OCI-LY7 (cell line): ENCODE results near the gene ABCC10. TPM values are rescaled to one million over a fixed set of nuclear protein-coding genes. Genes with fewer than 3 reads are reported as not detected.

Experiments used
- BruUV-seq: library from RNA; stranded (reverse); fragments of 400-500 nt; replicated peaks from 2 replicates; lab custom pipeline; 2021; lab: Mats Ljungman, UMichigan
- CTCF ChIA-PET: fragments of 300-600 bp; sonication (Branson Sonifier 250); formaldehyde crosslinking; loops from one replicate; lab custom pipeline; 2022; ENCODE audit warnings: antibody characterized with exemption; ENCODE audit not compliant: unreplicated experiment; lab: Charles Lee
- POLR2A ChIA-PET: fragments of 300-600 bp; sonication (Branson Sonifier 250); formaldehyde crosslinking; loops from one replicate; lab custom pipeline; 2022; ENCODE audit warnings: antibody characterized with exemption; lab: Charles Lee
- DNase-seq: peaks from one replicate; pipeline ENCODE4 v3.0.0-alpha.2; 2015; ENCODE audit warnings: low spot score
- H2AFZ ChIP-seq: fragments of 200-600 bp; sonication (generic), shearing (Covaris generic); 2 replicates; pipeline ENCODE4 v1.6.1; 2014; ENCODE audit warnings: mild to moderate bottlenecking, antibody characterized with exemption, low read length, moderate library complexity
- H3K27ac ChIP-seq: fragments of 200-600 bp; sonication (generic); 2 replicates; pipeline ENCODE4 v1.5.1; 2014; ENCODE audit warnings: mixed run types, low read depth, mild to moderate bottlenecking, moderate library complexity, low read length, inconsistent platforms; ENCODE audit not compliant: poor library complexity, severe bottlenecking
- H3K36me3 ChIP-seq: fragments of 200-600 bp; sonication (generic); 2 replicates; pipeline ENCODE4 v1.6.1; 2014; ENCODE audit warnings: mild to moderate bottlenecking, antibody characterized with exemption, low read length, moderate library complexity, mixed read lengths; ENCODE audit not compliant: insufficient read depth
- H3K4me1 ChIP-seq: fragments of 200-600 bp; sonication (generic); 2 replicates; pipeline ENCODE4 v1.5.1; 2014; ENCODE audit warnings: mild to moderate bottlenecking, low read length; ENCODE audit not compliant: insufficient read depth, poor library complexity, severe bottlenecking
- H3K4me2 ChIP-seq: fragments of 200-600 bp; sonication (generic); 2 replicates; pipeline ENCODE4 v1.6.1; 2014; ENCODE audit warnings: mild to moderate bottlenecking, low read length
- H3K4me3 ChIP-seq: fragments of 200-600 bp; sonication (generic); 2 replicates; pipeline ENCODE4 v1.5.1; 2014; ENCODE audit warnings: mild to moderate bottlenecking, low read depth, low read length; ENCODE audit not compliant: poor library complexity, severe bottlenecking
- H3K79me2 ChIP-seq: fragments of 200-600 bp; sonication (generic); 2 replicates; pipeline ENCODE4 v1.6.1; 2016; ENCODE audit warnings: low read depth, mild to moderate bottlenecking, low read length, moderate library complexity, mixed read lengths; ENCODE audit not compliant: insufficient read depth
- H3K9me2 ChIP-seq: fragments of 200-600 bp; sonication (generic); 2 replicates; pipeline ENCODE4 v1.6.1; 2016; ENCODE audit warnings: mild to moderate bottlenecking, low read length, mixed read lengths; ENCODE audit not compliant: insufficient read depth
- H3K9me3 ChIP-seq: fragments of 200-600 bp; sonication (generic); 2 replicates; pipeline ENCODE4 v1.6.1; 2014; ENCODE audit warnings: mild to moderate bottlenecking, mixed run types, low read length, mixed read lengths
- H4K20me1 ChIP-seq: fragments of 200-600 bp; sonication (generic); 2 replicates; pipeline ENCODE4 v1.6.1; 2014; ENCODE audit warnings: mild to moderate bottlenecking, antibody characterized with exemption, low read length, moderate library complexity, mixed read lengths; ENCODE audit not compliant: insufficient read depth
- EZH2phosphoT487 ChIP-seq: fragments of 200-600 bp; sonication (generic); IDR thresholded peaks from 2 replicates; pipeline ENCODE4 v1.6.1; 2018; ENCODE audit warnings: low read depth, borderline replicate concordance, mild to moderate bottlenecking, mixed run types, antibody characterized with exemption, low read length, moderate library complexity, mixed read lengths
- intact Hi-C: fragments of 100-400 bp; cut with micrococcal nuclease; formaldehyde crosslinking; loops from one replicate; pipeline ENCODE4 v1.10.0; 2022; ENCODE audit not compliant: unreplicated experiment
- total RNA-seq, 2 experiments: library from RNA; depleted of rRNA in 1 of 2; stranded (reverse); fragments of >200 nt in 1 of 2; shearing (Covaris generic) in 1 of 2; gene quantifications; 2 replicates each; pipeline ENCODE4 v1.2.3, GENCODE V29; 2014 to 2022
- TF ChIP-seq, protein P1 (sequence below): fragments of 200-600 bp; sonication (generic); conservative IDR thresholded peaks from 2 replicates; pipeline ENCODE4 v1.5.1; 2014; ENCODE audit warnings: mild to moderate bottlenecking, antibody characterized with exemption, low read length, moderate library complexity, mixed read lengths

ABCC10 gene
- total RNA-seq, 2 experiments from 2014 or later, result 11.4 to 31.1 TPM

GRCh38 chr6:43432009-43432945 is 4.9 kb downstream of the ABCC10 start:
- no peak overlapping the region for H3K27ac ChIP-seq
- POLR2A ChIA-PET, result no interaction called here
- CTCF ChIA-PET, result no interaction called here

DNA sequence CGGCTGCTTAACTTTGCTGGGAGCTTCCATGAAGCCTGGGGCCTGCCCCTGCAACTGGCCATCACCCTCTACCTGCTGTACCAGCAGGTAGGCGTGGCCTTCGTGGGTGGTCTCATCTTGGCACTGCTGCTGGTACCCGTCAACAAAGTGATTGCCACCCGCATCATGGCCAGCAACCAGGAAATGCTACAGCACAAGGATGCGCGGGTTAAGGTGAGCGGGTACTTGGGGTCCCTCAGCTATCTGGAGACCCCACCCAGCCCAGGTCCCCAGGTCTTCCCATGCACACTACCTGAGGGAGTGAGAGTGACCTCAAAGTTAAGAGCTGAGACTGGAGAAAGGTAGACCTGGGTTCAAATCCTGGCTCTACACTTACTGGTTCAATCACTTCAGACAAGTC is 5.8 kb downstream of the ABCC10 start:
- ChIA-PET POLR2A (interaction anchor here (0.5 to 1.0 kb wide), 2 partner anchors 10 to 111 kb away, joined by 3 read pairs; no protein-coding TSS in a partner anchor), CTCF (no interaction called here)
- Histone ChIP-seq H3K9me3 (no peaks in the 10 kb centered on the region), H3K27ac (no peak overlapping the region), H3K4me3 (no peak overlapping the region), H3K36me3 (peaks cover 12% of the 10 kb centered on the region), H3K79me2 (peaks cover 13% of the 10 kb centered on the region; the same call in 1 of the 2 replicates), H4K20me1 (no peaks in the 10 kb centered on the region), H3K9me2 (no peaks in the 10 kb centered on the region), H2AFZ (no peak overlapping the region), H3K4me2 (no peak overlapping the region), H3K4me1 (peaks cover 15% of the 10 kb centered on the region)
- no peak for DNase-seq
- BruUV-seq, result no TSS peak
- intact Hi-C loops, result no loop called here
- TF ChIP-seq EZH2phosphoT487, result no peak
- TF ChIP-seq, protein P1, sequence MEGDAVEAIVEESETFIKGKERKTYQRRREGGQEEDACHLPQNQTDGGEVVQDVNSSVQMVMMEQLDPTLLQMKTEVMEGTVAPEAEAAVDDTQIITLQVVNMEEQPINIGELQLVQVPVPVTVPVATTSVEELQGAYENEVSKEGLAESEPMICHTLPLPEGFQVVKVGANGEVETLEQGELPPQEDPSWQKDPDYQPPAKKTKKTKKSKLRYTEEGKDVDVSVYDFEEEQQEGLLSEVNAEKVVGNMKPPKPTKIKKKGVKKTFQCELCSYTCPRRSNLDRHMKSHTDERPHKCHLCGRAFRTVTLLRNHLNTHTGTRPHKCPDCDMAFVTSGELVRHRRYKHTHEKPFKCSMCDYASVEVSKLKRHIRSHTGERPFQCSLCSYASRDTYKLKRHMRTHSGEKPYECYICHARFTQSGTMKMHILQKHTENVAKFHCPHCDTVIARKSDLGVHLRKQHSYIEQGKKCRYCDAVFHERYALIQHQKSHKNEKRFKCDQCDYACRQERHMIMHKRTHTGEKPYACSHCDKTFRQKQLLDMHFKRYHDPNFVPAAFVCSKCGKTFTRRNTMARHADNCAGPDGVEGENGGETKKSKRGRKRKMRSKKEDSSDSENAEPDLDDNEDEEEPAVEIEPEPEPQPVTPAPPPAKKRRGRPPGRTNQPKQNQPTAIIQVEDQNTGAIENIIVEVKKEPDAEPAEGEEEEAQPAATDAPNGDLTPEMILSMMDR, result no peak

More at GRCh38 chr6:43432009-43432945, 4.9 kb downstream of the ABCC10 start:
- Histone ChIP-seq H3K4me2 (no peak overlapping the region), H3K36me3 (peaks cover 10% of the 10 kb centered on the region), H4K20me1 (no peaks in the 10 kb centered on the region), H3K4me3 (no peak overlapping the region), H2AFZ (no peak overlapping the region), H3K4me1 (peaks cover 15% of the 10 kb centered on the region), H3K9me3 (no peaks in the 10 kb centered on the region), H3K79me2 (peaks cover 16% of the 10 kb centered on the region; the same call in 1 of the 2 replicates), H3K9me2 (no peaks in the 10 kb centered on the region)
- no peak for TF ChIP-seq EZH2phosphoT487
- TF ChIP-seq, protein P1, result no peak
- intact Hi-C loops, result no loop called here
- no peak for DNase-seq
- no TSS peak for BruUV-seq
